Keratinocyte (primary cell): ENCODE data around the gene TMEM45B.

Experiments used
- CTCF ChIP-seq, 3 experiments: IDR thresholded peaks in 1 of 3; conservative IDR thresholded peaks in 1 of 3; optimal IDR thresholded peaks in 1 of 3; 2 replicates in 2 of 3; 3 replicates in 1 of 3; pipeline versions ENCODE3 to v1.5.1; 2011; ENCODE audit warnings: low read length in 3 of 3, mild to moderate bottlenecking in 3 of 3, moderate library complexity in 2 of 3, control low read depth in 1 of 3, inconsistent platforms in 1 of 3; ENCODE audit not compliant: insufficient read depth in 2 of 3; ENCODE audit errors: extremely low read depth in 1 of 3
- EZH2 ChIP-seq: IDR thresholded peaks from one replicate; pipeline ENCODE4 v1.6.1; 2012; ENCODE audit warnings: inconsistent platforms, mild to moderate bottlenecking, low read length, moderate library complexity

DNA sequence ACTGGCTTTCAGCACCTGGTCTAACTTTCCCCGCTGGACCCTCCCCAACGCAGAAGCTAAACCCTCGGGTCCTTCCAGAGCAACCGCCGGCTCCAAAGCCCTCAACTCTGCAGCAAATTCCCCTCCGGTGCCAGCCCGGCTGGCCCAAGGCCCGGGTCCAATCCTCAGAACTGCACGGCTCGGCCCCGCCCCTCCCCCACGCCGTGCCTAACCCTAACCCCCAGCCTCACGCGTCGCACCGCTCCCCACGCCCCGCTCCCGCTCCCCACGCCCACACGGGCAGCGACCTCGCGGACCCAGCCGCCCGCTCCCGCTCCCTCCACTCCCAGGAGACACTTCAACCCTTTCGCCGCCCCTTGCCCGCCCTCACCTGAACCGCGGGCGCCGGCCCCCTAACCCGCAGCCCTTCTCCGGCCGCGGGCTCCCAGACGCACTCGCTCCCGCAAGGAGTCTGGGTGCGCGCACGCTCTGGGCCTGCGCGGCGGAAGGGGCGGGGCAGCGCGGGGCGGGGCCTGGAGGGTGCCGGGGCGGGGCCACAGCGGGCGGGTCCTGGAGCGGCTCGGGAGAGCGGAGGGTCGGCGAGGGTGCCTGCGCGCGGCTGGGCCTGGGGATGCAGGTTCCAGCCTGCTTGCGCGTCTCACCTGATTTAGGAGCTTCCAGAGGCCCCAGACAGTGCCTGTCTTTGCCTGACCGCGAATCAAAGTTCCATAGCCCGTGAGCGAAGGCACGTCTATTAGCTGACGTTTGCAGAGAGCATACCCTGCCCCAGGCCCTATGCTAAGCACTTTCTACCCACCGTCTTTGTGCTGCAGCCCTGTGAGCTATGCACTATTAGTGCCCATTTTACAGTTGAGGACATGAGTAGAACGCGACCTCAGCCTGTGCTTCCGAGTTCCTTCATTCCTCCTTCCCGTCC lies 79.7 kb downstream of the TMEM45B start, which contains the start of gene NFRKB:
- TF ChIP-seq CTCF (optimal IDR thresholded peaks at IDR 0.05 in 1 of 3, IDR thresholded peaks at IDR 0.05 in 1 of 3, conservative IDR thresholded peaks at IDR 0.05 in 1 of 3; ENCODE audit: extremely low read depth in 1 of 3, insufficient read depth in 2 of 3, low read length in 3 of 3) (no peak), EZH2 (no peak)
